Dermis microvascular lymphatic vessel endothelial cell (primary cell): Measurements from ENCODE around the gene FUCA2. TPM values are rescaled to one million over a fixed set of nuclear protein-coding genes. Genes with fewer than 3 reads are reported as not detected.
"Not testable (repeated sequence)": the region's sequence is repeated elsewhere in the genome, so short reads cannot be mapped to it uniquely, and the experiment has no call there.

Source experiments
- DNase-seq, 2 donors: peaks; one replicate each; pipeline versions ENCODE4 v3.0.0 to v3.0.0-alpha.2; 2010; ENCODE audit warnings: low read depth in 2 of 2
- total RNA-seq: library from RNA; depleted of rRNA; stranded (reverse); fragments of >200 nt; gene quantifications from 2 replicates; pipeline ENCODE4 v1.2.1, GENCODE V29; 2014

The FUCA2 gene
- total RNA-seq, 1 donor from 2014 or later, result 38.8 TPM

- no peak for DNase-seq
Measured at GRCh38 chr6:143505111-143505510, 6.4 kb downstream of the FUCA2 start.

- no peak for DNase-seq
Measured at GRCh38 chr6:143504369-143504768, 7.2 kb downstream of the FUCA2 start.

- DNase-seq, result no peak
Measured at GRCh38 chr6:143501851-143502250, 9.7 kb downstream of the FUCA2 start.

GRCh38 chr6:143498428-143498827 is 13.1 kb downstream of the FUCA2 start:
- no peak for DNase-seq

GRCh38 chr6:143496974-143497373 is 14.5 kb downstream of the FUCA2 start:
- DNase-seq, result no peak

GRCh38 chr6:143490775-143491174 is 20.7 kb downstream of the FUCA2 start:
- DNase-seq, result no peak

- DNase-seq, result no peak
Measured at GRCh38 chr6:143490244-143490643, 21.3 kb downstream of the FUCA2 start.

- DNase-seq, result no peak
Measured at GRCh38 chr6:143486752-143487151, 24.8 kb downstream of the FUCA2 start.

GRCh38 chr6:143485967-143486366 is 25.6 kb downstream of the FUCA2 start:
- no peak for DNase-seq

- DNase-seq, result no peak
Measured at GRCh38 chr6:143482593-143482992, 28.9 kb downstream of the FUCA2 start.

GRCh38 chr6:143478479-143479062 is 32.9 kb downstream of the FUCA2 start:
- DNase-seq, result no peak

- no peak for DNase-seq
Measured at GRCh38 chr6:143476545-143476944, 35.0 kb downstream of the FUCA2 start.

GRCh38 chr6:143471822-143472221 is 39.7 kb downstream of the FUCA2 start:
- DNase-seq, result no peak

- not testable (repeated sequence) for DNase-seq
Measured at GRCh38 chr6:143468823-143469222, 42.7 kb downstream of the FUCA2 start.

GRCh38 chr6:143468026-143468425 is 43.5 kb downstream of the FUCA2 start:
- no peak for DNase-seq

GRCh38 chr6:143465546-143465945 is 46.0 kb downstream of the FUCA2 start:
- no peak for DNase-seq

GRCh38 chr6:143457563-143458359 is 53.8 kb downstream of the FUCA2 start:
- peak in 1 of 2 donors; percentile 1 for DNase-seq

- DNase-seq, result no peak
Measured at GRCh38 chr6:143451531-143451930, 60.0 kb downstream of the FUCA2 start.

- peak; percentile 84 to 95 for DNase-seq
Measured at GRCh38 chr6:143450453-143451371, 60.8 kb downstream of the FUCA2 start, which contains the start of the genes ADAT2 and PEX3. Gene ADAT2 (minus strand): TSS chr6:143450695. CDS start chr6:143450658, 37 bp downstream. Gene PEX3 (plus strand): TSS chr6:143450805. CDS start chr6:143451043, 238 bp downstream.

GRCh38 chr6:143449714-143450452 is 61.6 kb downstream of the FUCA2 start:
- DNase-seq, result peak; percentile 42 to 55

GRCh38 chr6:143449082-143449713 is 62.3 kb downstream of the FUCA2 start:
- no peak for DNase-seq
